ENCODE measurements around the gene TACO1. TPM values are rescaled to one million over a fixed set of nuclear protein-coding genes. Genes with fewer than 3 reads are reported as not detected.

The TACO1 gene
- total and polyA plus RNA-seq, 2 donors (not counting 3 experiments of a cell fraction or from before 2014, with no cell fraction given): 24.7 to 31.7 TPM

- H3K27ac ChIP-seq (ENCODE audit: insufficient read depth, low read depth, low read length): no peak overlapping the region
- no peak overlapping the region for H2AFZ ChIP-seq (ENCODE audit: low read depth, low read length)
- no peaks in the 10 kb centered on the region for H3K9me1 ChIP-seq (replicated peaks; ENCODE audit: control insufficient read depth, extremely low read depth, insufficient read depth, low read length)
- ChIA-PET POLR2A (no interaction called here), CTCF (no interaction called here)
- no peak for DNase-seq (ENCODE audit: low read depth, low spot score)
- no peaks in the 10 kb centered on the region for H3K9me3 ChIP-seq (replicated peaks; ENCODE audit: control insufficient read depth, insufficient read depth, low read length)
- no peak overlapping the region for H3K4me2 ChIP-seq (ENCODE audit: insufficient read depth, low read length)
- no peaks in the 10 kb centered on the region for H4K20me1 ChIP-seq (replicated peaks; ENCODE audit: control insufficient read depth, extremely low read depth, insufficient read depth, low read length)
- dilution Hi-C loops (cut with MboI; ENCODE audit: extremely low pct_ligation_motif_present, low sequenced_read_pairs) (no loop called here), intact Hi-C loops (cut with micrococcal nuclease) (no loop called here)
- H3K27me3 ChIP-seq (ENCODE audit: control insufficient read depth in 2 of 2, insufficient read depth in 2 of 2, low read length in 2 of 2): no peaks in the 10 kb centered on the region
- H3K4me3 ChIP-seq (replicated peaks in 1 of 3; ENCODE audit: insufficient read depth in 1 of 3, low read depth in 1 of 3, low read length in 3 of 3): no peak overlapping the region
- H3K79me2 ChIP-seq (ENCODE audit: control insufficient read depth, insufficient read depth, low read length): peaks cover 1% of the 10 kb centered on the region
- H3K9ac ChIP-seq (replicated peaks; ENCODE audit: extremely low read depth, insufficient read depth, low read length): no peak overlapping the region
- H3K36me3 ChIP-seq (ENCODE audit: control insufficient read depth in 2 of 2, extremely low read depth in 1 of 2, insufficient read depth in 2 of 2, low read length in 2 of 2): peaks cover 5 to 21% of the 10 kb centered on the region in 2 experiments
- no peaks in the 10 kb centered on the region for H3K4me1 ChIP-seq (ENCODE audit: control insufficient read depth, extremely low read depth, insufficient read depth, low read length)
- no peak for TF ChIP-seq POLR2A (IDR thresholded peaks at IDR 0.05; ENCODE audit: low read depth, low read length)
- no peak for TF ChIP-seq JUN (IDR thresholded peaks at IDR 0.05; ENCODE audit: borderline replicate concordance, insufficient read depth, insufficient read length, low read depth)
- TF ChIP-seq MYC (IDR thresholded peaks at IDR 0.05; ENCODE audit: low read depth, low read length): no peak
- TF ChIP-seq POLR2AphosphoS5 (IDR thresholded peaks at IDR 0.05; ENCODE audit: insufficient read depth, low read depth, low read length): no peak
- TF ChIP-seq MAX (IDR thresholded peaks at IDR 0.05; ENCODE audit: insufficient read depth, insufficient read length): no peak
- no peak for TF ChIP-seq GATA2 (IDR thresholded peaks at IDR 0.05; ENCODE audit: insufficient read depth, insufficient read length, low read depth, low read length)
- TF ChIP-seq FOS (IDR thresholded peaks at IDR 0.05; ENCODE audit: borderline replicate concordance, insufficient read depth, low read length): no peak
- no peak for TF ChIP-seq EZH2 (IDR thresholded peaks at IDR 0.05; ENCODE audit: borderline replicate concordance, low read depth, low read length, severe bottlenecking)
- no peak for TF ChIP-seq CTCF (IDR thresholded peaks at IDR 0.05; ENCODE audit: extremely low read depth in 1 of 2, insufficient read depth in 1 of 2, low read depth in 1 of 2, low read length in 2 of 2)
- no TSS peak for BruUV-seq (replicated peaks)
- FAIRE-seq: no peak
Measured at GRCh38 chr17:63652106-63652505, 51.4 kb downstream of the TACO1 start.
